Suprapubic skin (tissue), 4 donors: ENCODE measurements around the gene SYT5. TPM values are rescaled to one million over a fixed set of nuclear protein-coding genes. Genes with fewer than 3 reads are reported as not detected.
"Not testable (repeated sequence)": the region's sequence is repeated elsewhere in the genome, so short reads cannot be mapped to it uniquely, and the experiment has no call there.

Experiments
- DNase-seq, 2 donors: peaks; one replicate each; pipeline ENCODE4 v3.0.0-alpha.2; 2019; ENCODE audit warnings: low spot score in 2 of 2
- H3K27ac ChIP-seq: fragments of 200-600 bp; sonication (generic); one replicate; pipeline ENCODE4 v1.5.1; 2019
- H3K27me3 ChIP-seq: fragments of 200-600 bp; sonication (generic); one replicate; pipeline ENCODE4 v1.5.1; 2019
- H3K36me3 ChIP-seq: fragments of 200-600 bp; sonication (generic); one replicate; pipeline ENCODE4 v1.5.1; 2019
- H3K4me1 ChIP-seq: fragments of 200-600 bp; sonication (generic); one replicate; pipeline ENCODE4 v1.5.1; 2019
- H3K4me3 ChIP-seq: fragments of 200-600 bp; sonication (generic); one replicate; pipeline ENCODE4 v1.5.1; 2019; ENCODE audit warnings: mild to moderate bottlenecking
- H3K9me3 ChIP-seq: fragments of 200-600 bp; sonication (generic); one replicate; pipeline ENCODE4 v1.5.1; 2019
- CTCF ChIP-seq, 2 donors: fragments of 200-600 bp in 1 of 2; fragments of 450-650 bp in 1 of 2; sonication (generic) in 1 of 2; IDR thresholded peaks; one replicate each; pipeline ENCODE4 v1.5.1; 2016 to 2019; ENCODE audit warnings: antibody characterized with exemption in 2 of 2, mild to moderate bottlenecking in 1 of 2, moderate library complexity in 1 of 2
- EP300 ChIP-seq: sonication (generic); formaldehyde crosslinking; IDR thresholded peaks from one replicate; pipeline ENCODE4 v1.6.1; 2017; ENCODE audit warnings: antibody characterized with exemption
- POLR2A ChIP-seq, 2 donors: fragments of 450-650 bp; IDR thresholded peaks; one replicate each; pipeline ENCODE4 v1.6.1; 2017; ENCODE audit warnings: antibody characterized with exemption in 2 of 2, mild to moderate bottlenecking in 2 of 2, moderate library complexity in 2 of 2
- POLR2AphosphoS5 ChIP-seq, 3 donors: sonication (generic); formaldehyde crosslinking; IDR thresholded peaks; one replicate each; pipeline ENCODE4 v1.6.1; 2017; ENCODE audit warnings: antibody characterized with exemption in 3 of 3
- WGBS: methylation state at CpG from one replicate; pipeline ENCODE4 v1.1.5; 2018; 5-methylcytosine and 5-hydroxymethylcytosine counted together
- total RNA-seq, 4 donors: library from RNA; depleted of rRNA; stranded (reverse); fragments of >200 nt; gene quantifications; one replicate each; pipeline ENCODE4 v1.1.0, GENCODE V29; 2016

SYT5 gene
- total RNA-seq, 4 donors from 2014 or later = 1.1 to 7.8 (median 6.8) TPM; not detected in 1

- Histone ChIP-seq H3K4me3 (no peak overlapping the region), H3K4me1 (peaks cover 17% of the 10 kb centered on the region), H3K27me3 (peaks cover 96% of the 10 kb centered on the region), H3K9me3 (no peaks in the 10 kb centered on the region), H3K27ac (no peak overlapping the region), H3K36me3 (no peaks in the 10 kb centered on the region)
- TF ChIP-seq EP300 (no peak), CTCF (IDR thresholded peaks at IDR 0.05) (no peak), POLR2AphosphoS5 (IDR thresholded peaks at IDR 0.05) (no peak), POLR2A (IDR thresholded peaks at IDR 0.05) (no peak)
- WGBS = 18% methylated on average over 6 of the region's 12 CpGs
- no peak for DNase-seq
Observed at GRCh38 chr19:55172741-55173140, 7.3 kb downstream of the SYT5 start.

GRCh38 chr19:55172318-55172717 is 7.8 kb downstream of the SYT5 start:
- not testable (repeated sequence) for H3K36me3 ChIP-seq, H3K4me3 ChIP-seq, DNase-seq, H3K27ac ChIP-seq, H3K9me3 ChIP-seq
- peaks cover 18% of the 10 kb centered on the region for H3K4me1 ChIP-seq
- peaks cover 96% of the 10 kb centered on the region for H3K27me3 ChIP-seq
- 67% methylated on average over 9 of the region's 9 CpGs for WGBS

GRCh38 chr19:55171440-55171839 is 8.6 kb downstream of the SYT5 start:
- Histone ChIP-seq H3K27ac (no peak overlapping the region), H3K4me1 (peaks cover 23% of the 10 kb centered on the region), H3K36me3 (no peaks in the 10 kb centered on the region), H3K27me3 (peaks cover 96% of the 10 kb centered on the region), H3K9me3 (no peaks in the 10 kb centered on the region), H3K4me3 (no peak overlapping the region)
- TF ChIP-seq POLR2A (IDR thresholded peaks at IDR 0.05) = no peak
- no peak for TF ChIP-seq EP300
- TF ChIP-seq CTCF (IDR thresholded peaks at IDR 0.05) = no peak
- no peak for TF ChIP-seq POLR2AphosphoS5 (IDR thresholded peaks at IDR 0.05)
- DNase-seq = no peak
- 80% methylated on average over 5 of the region's 5 CpGs for WGBS

GRCh38 chr19:55169136-55169535 is 11.0 kb downstream of the SYT5 start:
- Histone ChIP-seq H3K27ac (no peak overlapping the region), H3K4me1 (peaks cover 28% of the 10 kb centered on the region), H3K9me3 (no peaks in the 10 kb centered on the region), H3K27me3 (peaks cover 90% of the 10 kb centered on the region), H3K4me3 (no peak overlapping the region), H3K36me3 (no peaks in the 10 kb centered on the region)
- 73% methylated on average over 4 of the region's 4 CpGs for WGBS
- no peak for DNase-seq
- TF ChIP-seq POLR2AphosphoS5 (IDR thresholded peaks at IDR 0.05) = no peak
- TF ChIP-seq CTCF (IDR thresholded peaks at IDR 0.05) = no peak

GRCh38 chr19:55166530-55167268 is 13.4 kb downstream of the SYT5 start, which contains the start of gene DNAAF3:
Gene DNAAF3, minus strand, starts transcription at chr19:55166613. Its CDS starts 200 bp downstream, at chr19:55166413.
- no peak within 1 kb of the TSS for H3K27ac ChIP-seq
- under 1% methylated on average over 33 of the region's 33 CpGs for WGBS
- TF ChIP-seq EP300 (no peak), CTCF (IDR thresholded peaks at IDR 0.05) (no peak), POLR2A (IDR thresholded peaks at IDR 0.05) (no peak), POLR2AphosphoS5 (IDR thresholded peaks at IDR 0.05) (no peak)
- peaks cover 14% of the 10 kb centered on the region for H3K4me1 ChIP-seq
- no peaks in the 10 kb centered on the region for H3K9me3 ChIP-seq
- peak; percentile 93 to 95 for DNase-seq
- peak within 1 kb of the TSS; percentile 53 for H3K4me3 ChIP-seq
- peaks cover 80% of the 10 kb centered on the region for H3K27me3 ChIP-seq
- H3K36me3 ChIP-seq = no peaks in the 10 kb centered on the region
